HFF-Myc (cell line): ENCODE data around the gene SORCS2.

Experiments
- DNase-seq: peaks from one replicate; pipeline ENCODE4 v3.0.0-alpha.2; 2011; ENCODE audit warnings: low read depth; ENCODE audit errors: extremely low read depth
- H3K4me3 ChIP-seq: replicated peaks from 2 replicates; pipeline ENCODE4 v1.5.1; 2011; ENCODE audit warnings: low read depth, mild to moderate bottlenecking, control low read depth, low read length
- CTCF ChIP-seq: IDR thresholded peaks from 2 replicates; pipeline ENCODE4 v1.5.1; 2012; ENCODE audit warnings: mild to moderate bottlenecking, low read depth, low read length, control low read depth; ENCODE audit errors: missing control alignments

SORCS2 gene

DNA sequence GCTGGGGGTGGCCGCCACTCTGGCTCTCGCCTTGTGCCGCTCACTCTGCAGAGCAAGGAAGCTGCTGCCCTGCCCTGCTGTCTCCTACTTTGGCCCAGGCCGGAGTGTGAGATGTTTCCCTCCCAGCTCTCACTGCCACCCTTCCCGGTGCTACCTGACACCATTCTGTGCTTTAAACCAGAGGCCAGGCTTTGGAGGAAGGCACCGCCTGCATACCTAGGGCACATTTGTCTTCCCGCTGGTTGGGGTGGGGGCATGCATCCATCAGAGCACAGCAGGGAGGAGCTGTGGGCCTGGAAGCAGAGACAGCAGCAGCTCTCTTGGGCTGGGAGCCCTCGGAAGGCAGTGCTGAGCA is 339.3 kb downstream of the SORCS2 start:
- TF ChIP-seq CTCF = no peak
- no peak overlapping the region for H3K4me3 ChIP-seq
- DNase-seq = no peak

DNA sequence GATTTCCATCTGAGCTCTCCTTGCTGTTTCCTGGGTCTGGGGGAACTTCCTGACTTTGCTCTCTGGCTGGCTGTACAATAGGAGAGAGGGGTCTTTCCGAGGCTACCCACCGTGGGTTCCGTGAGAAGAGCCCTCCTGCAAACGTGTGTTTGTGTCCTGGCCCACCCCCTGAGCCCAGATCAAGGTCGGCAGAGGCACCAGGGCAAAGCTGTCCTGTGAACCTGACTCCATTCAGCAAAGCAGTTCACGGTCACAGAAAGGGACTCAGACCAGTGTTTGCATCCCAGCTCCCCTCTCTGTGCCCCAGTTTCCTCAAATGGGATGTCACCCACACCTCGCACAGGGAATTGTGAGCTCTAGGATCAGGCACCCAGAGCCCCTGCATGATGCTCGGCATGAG is 339.7 kb downstream of the SORCS2 start:
- H3K4me3 ChIP-seq = no peak overlapping the region
- no peak for DNase-seq
- TF ChIP-seq CTCF = no peak

- H3K4me3 ChIP-seq = no peak overlapping the region
- TF ChIP-seq CTCF = no peak
- no peak for DNase-seq
These were observed 340.9 kb downstream of the SORCS2 start for GRCh38 chr4:7533267-7533666.

- no peak for TF ChIP-seq CTCF
- no peak overlapping the region for H3K4me3 ChIP-seq
- DNase-seq = no peak
These were observed 342.8 kb downstream of the SORCS2 start for GRCh38 chr4:7535094-7535493.

DNA sequence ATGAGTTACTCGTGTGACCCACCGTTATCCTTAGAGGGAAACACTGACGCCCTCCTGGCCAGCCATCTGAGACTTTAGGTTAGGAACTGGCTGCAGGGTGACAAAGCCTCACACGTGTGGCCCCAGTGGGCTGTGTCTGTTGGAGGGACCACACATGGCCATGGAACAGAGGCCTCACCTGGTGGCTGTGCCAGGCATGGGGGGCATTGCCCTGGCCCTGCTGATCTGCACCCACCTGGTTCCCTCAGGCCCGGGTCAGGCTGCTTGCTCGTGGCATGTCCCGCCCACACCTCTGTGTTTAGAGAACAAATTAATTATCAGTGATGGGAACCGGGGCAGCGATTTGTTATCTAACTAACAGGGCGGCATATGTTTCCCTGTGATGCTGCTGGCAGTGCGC is 343.3 kb downstream of the SORCS2 start:
- no peak for DNase-seq
- no peak for TF ChIP-seq CTCF
- no peak overlapping the region for H3K4me3 ChIP-seq

DNA sequence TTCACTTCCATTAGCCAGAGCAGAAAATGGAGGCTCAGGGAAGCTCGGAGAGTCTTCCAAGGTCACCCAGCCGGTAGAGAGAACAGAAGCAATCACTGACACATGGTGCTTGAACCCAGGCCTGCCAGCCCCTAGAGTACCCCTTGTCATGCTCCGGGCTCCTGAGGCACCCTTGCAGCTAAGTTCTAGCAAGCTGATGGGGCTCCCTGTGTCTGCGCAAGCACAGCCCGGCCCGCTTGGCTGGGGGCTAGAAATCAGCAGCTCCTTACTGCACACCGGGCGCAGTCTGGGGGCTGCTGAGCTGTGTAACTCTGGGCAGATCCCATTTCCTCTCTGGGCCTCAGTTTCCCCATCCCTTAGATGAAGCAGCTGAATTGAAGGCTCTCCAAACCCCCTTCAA is 344.5 kb downstream of the SORCS2 start:
- no peak overlapping the region for H3K4me3 ChIP-seq
- TF ChIP-seq CTCF = no peak
- no peak for DNase-seq

DNA sequence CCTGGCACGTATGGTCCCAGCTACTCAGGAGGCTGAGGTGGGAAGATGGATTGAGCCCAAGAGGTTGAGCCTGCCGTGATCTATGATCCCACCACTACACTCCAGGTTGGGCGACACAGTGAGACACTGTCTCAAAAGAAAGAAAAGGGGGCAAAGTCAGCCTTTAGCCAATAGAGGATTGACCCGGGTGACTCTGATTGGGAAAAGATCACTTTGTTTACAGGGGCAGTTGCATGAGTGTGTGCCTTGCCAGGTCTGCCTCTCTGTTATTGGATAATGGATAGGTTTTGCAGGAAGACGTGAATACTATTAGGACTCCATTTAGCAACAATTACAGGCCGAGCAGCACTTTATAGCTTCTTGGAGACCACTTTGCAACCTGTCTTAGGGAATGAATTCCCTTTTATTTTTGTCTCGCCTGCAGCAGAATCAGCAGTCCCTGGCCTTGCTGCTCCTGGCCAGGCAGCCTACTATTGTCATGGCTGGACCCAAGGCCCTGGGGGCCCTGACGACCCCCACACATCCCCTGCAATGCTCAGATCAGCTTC is 345.6 kb downstream of the SORCS2 start:
- no peak for TF ChIP-seq CTCF
- DNase-seq = no peak
- H3K4me3 ChIP-seq = no peak overlapping the region
